ENCODE results near the gene IGSF22.
"Not testable (repeated sequence)": the region's sequence is repeated elsewhere in the genome, so short reads cannot be mapped to it uniquely, and the experiment has no call there.

The IGSF22 gene

GRCh38 chr11:18691467-18692140, 34.4 kb downstream of the IGSF22 start:
- DNase-seq (ENCODE audit: low spot score): not testable (repeated sequence)

DNA sequence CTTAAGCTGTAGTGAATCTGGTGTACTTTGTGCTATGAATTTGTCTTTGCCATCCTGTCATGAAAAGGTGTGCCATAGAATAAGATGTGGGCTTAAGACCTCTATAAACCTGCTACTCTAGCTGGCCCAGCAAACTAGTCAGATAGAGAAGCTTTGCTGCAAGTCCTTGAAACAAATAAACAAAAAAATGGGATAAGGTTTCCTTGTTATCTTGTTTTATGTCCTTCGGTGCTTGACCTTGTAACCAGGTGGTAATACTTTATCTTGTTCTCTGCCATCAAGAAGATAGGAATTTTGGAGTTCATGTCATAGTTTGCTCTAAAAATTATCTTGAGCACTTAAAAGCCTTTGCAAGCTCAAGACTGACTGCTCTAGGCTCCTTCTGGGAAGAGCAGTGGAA, 41.7 kb downstream of the IGSF22 start:
- no peak for DNase-seq (ENCODE audit: low spot score)

DNA sequence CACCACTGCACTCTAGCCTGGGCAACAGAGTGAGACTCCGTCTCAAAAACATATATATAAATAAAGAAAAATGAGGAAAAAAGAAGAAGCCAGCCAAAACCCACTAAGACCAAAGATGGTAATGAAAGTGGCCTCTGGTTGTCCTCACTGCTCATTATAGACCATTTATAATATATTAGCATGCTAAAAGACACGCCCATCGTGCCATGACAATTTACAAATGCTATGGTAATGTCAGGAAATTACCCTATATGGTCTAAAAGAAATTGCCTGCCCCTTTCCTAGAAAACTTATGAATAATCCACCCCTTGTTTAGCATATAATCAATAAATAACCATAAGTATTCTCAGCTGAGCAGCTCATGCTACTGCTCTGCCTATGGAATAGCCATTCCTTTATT, 43.5 kb downstream of the IGSF22 start:
- DNase-seq (ENCODE audit: low spot score): no peak

GRCh38 chr11:18681949-18682348, 44.0 kb downstream of the IGSF22 start:
- DNase-seq (ENCODE audit: low spot score): not testable (repeated sequence)

- DNase-seq (ENCODE audit: low spot score): no peak
These were observed 48.4 kb downstream of the IGSF22 start for GRCh38 chr11:18677560-18677959.

DNA sequence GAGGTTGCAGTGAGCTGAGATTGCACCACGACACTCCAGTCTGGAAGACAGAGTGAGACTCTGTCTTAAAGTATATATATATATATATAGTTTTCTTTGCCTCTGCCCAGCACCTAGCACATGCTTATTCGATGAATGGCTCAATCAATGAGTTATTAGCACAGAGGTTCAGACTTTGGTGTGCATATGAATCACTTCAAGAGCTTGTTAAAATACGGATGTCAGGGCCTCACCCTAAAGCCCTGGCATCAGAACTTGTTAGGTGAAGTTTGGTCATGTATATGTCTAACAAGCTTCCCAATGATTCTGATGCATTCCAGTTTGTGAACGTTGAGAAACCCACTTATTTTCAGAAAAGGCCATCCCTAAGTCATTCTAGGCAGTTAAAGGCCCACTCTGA, 49.2 kb downstream of the IGSF22 start:
- DNase-seq (ENCODE audit: low spot score): no peak

- DNase-seq (ENCODE audit: low spot score): not testable (repeated sequence)
These were observed 53.8 kb downstream of the IGSF22 start for GRCh38 chr11:18672209-18672608.

DNA sequence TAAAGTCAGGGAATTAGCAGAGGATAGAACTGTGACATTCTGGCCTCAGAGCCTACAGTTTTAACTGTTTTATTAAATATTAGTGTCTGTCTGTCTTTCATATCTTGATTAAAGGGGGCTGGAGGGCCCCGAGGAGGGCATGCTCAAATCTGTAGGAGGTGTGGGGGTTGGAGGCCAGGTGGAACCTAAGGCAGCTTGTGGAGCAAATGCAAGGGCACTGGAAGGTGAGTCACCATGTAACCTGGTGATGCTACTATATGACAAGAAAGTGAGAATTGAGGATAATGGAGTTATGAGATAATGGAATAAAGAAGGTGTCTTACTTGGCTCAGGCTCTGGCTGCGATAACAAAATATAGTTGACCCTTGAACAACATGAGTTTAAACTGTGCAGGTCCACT, 54.7 kb downstream of the IGSF22 start:
- DNase-seq (ENCODE audit: low spot score): no peak

DNA sequence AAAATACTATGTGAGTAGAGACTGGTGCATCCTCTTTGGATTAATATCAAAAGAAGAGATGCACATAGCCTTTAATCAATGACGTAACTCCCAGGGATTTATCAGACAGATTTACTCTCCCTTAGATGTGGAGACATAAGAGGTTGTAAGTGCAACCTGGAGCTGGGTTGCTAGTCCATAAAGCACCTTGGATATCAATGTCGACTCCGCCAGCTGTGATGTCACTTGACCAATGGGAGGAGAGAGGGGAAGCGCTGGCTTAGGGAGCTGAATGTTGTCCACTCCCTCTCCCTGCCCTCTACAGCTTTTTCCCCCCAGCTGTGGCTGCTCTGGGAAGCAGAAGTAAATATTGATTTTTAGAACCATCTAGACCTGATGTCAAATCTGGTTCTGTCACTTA, 56.3 kb downstream of the IGSF22 start:
- DNase-seq (ENCODE audit: low spot score): no peak

DNA sequence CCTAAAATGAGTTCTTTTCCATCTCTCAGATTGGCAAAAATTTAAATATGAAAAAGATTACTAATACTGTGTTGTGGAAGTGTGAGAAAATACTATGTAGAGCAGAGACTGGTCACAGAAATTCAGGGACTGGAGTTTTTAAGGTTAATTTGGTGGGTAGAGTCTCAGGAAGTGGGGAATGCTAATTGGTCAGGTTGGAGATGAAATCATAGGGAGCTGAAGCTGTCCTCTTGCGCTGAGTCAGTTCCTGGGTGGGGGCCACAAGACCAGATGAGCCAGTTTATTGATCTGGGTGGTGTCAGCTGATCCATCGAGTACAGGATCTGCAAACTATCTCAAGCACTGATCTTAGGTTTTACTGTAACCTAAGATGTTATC, 56.8 kb downstream of the IGSF22 start:
- no peak for DNase-seq (ENCODE audit: low spot score)

GRCh38 chr11:18668131-18668530, 57.9 kb downstream of the IGSF22 start:
- no peak for DNase-seq (ENCODE audit: low spot score)

GRCh38 chr11:18665353-18665872, 60.6 kb downstream of the IGSF22 start:
- not testable (repeated sequence) for DNase-seq (ENCODE audit: low spot score)

DNA sequence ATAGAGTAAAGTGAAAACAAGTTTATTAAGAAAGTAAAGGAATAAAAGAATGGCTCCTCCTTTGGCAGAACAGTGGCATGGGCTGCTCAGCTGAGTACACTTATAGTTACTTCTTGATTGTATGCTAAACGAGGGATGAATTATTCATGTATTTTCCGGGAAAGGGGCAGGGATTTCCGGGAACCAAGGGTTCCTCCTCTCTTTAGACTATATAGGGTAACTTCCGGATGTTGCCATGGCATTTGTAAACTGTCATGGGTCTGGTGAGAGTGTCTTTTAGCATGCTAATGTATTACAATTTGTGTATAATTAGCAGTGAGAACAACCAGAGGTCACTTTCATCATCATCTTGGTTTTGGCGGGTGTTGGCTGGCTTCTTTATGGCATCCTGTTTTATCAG, 68.3 kb downstream of the IGSF22 start:
- DNase-seq (ENCODE audit: low spot score): no peak

Data from AG20443 (cell line).